ENCODE measurements around the gene PCLO.

DNA sequence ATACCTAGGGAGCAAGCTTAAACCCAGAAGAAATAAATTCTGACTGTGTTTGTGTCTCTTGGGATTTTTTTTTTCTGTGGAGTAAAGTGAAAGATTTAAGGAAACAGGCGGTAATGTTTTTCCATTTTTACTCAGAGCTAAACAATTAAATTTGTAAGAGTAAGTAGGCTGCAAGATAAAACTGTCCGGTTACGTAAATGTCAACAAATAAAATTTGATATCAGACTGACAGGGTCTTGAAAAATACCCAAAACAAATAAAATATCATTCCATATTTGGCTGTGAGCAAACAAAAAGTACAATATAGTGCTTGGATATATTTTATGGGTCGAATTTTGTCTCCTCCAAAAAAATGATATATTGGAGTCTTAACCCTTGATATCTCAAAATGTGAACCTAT, 217.6 kb downstream of the PCLO start:
- TF ChIP-seq, protein P1, sequence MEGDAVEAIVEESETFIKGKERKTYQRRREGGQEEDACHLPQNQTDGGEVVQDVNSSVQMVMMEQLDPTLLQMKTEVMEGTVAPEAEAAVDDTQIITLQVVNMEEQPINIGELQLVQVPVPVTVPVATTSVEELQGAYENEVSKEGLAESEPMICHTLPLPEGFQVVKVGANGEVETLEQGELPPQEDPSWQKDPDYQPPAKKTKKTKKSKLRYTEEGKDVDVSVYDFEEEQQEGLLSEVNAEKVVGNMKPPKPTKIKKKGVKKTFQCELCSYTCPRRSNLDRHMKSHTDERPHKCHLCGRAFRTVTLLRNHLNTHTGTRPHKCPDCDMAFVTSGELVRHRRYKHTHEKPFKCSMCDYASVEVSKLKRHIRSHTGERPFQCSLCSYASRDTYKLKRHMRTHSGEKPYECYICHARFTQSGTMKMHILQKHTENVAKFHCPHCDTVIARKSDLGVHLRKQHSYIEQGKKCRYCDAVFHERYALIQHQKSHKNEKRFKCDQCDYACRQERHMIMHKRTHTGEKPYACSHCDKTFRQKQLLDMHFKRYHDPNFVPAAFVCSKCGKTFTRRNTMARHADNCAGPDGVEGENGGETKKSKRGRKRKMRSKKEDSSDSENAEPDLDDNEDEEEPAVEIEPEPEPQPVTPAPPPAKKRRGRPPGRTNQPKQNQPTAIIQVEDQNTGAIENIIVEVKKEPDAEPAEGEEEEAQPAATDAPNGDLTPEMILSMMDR (IDR thresholded peaks at IDR 0.05) = no peak
- no peak for TF ChIP-seq POLR2AphosphoS5 (IDR thresholded peaks at IDR 0.05)
- TF ChIP-seq POLR2A (IDR thresholded peaks at IDR 0.05) = no peak
